NCI-H1105 (cell line): ENCODE measurements around the gene STK24.

Source experiments
- DNase-seq: peaks from one replicate; lab custom pipeline; 2025; lab: John Stamatoyannopoulos, UW

STK24 gene

DNA sequence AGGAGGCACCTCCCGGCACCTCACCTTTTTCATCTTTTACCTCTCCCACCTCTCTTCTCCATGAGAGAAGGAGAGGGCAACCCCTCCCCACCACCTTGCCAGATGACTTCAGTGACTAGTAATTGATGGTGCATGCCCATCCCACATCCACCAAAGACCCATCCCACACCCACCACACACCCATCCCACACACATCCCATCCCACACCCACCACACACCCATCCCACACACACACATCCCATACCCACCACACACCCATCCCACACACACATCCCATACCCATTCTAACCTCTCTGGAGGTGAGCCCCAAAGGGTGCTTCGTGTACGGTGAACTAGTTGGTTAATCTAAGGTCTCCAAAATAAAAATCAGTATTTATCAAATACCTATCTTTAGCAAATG is 44.7 kb downstream of the STK24 start:
- DNase-seq, result no peak

DNA sequence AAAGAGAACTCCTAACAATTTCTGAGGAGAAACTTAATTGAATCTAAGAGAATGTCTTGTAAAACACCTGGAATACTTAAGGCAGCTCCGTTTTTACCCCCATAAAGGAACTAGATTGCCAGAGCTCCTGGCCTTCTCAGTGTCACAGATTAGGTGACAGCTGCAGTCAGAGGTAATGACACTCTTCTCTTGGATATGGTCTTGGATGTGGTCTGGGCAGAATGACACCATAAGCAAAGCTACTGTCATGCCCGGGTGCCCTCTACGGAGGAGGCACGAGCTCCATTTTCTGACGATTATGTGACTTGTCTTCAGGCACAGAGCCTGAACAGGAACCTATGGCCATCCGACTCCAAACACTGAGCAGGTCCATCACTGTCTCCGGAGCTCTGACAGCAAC is 46.7 kb downstream of the STK24 start:
- DNase-seq, result no peak

DNA sequence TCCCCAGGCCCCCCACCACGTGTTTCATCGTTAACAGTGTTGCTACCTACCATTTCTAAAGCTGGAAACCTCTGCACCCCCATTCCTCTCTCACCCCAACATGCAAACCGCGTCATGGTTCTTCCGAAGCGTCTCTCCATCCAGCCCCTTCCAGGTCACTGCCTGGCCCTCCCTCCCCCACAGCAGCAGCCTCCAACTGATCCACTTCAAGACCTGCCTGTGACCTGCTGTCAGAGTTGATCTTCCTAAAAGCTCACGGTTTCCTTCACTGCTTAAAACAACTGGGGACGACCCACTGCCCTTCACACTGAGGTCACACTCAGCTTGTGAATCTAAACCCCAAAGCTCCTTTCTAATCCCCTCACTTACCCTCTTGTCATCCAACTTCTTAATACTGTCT is 47.7 kb downstream of the STK24 start:
- no peak for DNase-seq

DNA sequence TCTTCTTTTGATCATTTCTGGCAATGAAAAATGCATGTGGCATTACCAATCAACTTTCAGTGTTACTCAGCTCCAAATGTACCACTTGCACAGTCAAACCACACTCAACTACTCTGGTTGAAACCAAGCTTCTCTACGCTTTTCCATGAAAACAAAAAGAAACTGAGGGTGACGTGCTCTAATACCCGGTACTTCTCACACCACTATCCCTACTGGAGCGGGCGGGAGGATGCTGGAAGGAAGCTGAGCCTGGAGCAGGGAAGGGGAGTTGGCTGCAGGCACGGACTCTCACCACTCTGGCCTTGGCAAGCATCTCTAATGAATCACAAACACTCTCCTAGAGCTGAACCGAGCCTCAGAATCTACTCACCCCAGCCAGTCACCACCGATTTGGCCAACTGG is 48.2 kb downstream of the STK24 start:
- no peak for DNase-seq

DNA sequence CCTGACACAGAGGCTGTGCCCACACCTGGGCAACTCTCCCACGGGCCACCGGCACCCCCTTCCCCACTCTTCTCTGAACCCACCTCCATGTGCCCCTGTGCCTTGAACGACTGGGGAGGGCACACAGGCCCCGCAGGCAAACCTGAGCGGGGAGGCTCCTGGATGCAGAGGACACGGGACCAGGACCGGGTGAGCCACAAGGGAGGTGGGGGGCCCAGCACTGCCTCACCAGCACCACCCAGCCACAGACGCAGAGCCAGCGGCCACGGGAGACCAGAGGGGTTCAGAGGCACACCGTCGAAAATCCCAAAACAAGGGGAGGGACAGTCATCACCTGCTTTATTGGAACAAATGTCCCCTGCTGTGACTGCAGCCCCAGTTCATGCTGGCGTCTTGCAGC is 49.4 kb downstream of the STK24 start:
- DNase-seq, result no peak

DNA sequence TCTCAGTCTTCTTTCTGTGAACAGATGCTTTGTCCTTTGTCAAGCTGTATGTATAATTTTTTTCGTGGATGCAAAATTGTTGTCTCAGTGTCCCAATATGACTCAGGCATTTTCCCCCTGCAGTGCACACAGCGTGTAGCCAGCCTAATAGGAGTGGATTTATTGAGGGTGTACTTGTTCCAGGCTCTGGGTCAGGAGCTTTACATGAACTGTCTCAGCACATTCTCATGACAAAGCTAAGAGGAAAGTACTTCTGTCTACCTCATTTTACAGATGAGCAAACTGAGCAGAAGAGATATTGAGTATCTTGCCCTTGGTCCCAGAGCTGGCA is 50.8 kb downstream of the STK24 start:
- DNase-seq, result no peak

DNA sequence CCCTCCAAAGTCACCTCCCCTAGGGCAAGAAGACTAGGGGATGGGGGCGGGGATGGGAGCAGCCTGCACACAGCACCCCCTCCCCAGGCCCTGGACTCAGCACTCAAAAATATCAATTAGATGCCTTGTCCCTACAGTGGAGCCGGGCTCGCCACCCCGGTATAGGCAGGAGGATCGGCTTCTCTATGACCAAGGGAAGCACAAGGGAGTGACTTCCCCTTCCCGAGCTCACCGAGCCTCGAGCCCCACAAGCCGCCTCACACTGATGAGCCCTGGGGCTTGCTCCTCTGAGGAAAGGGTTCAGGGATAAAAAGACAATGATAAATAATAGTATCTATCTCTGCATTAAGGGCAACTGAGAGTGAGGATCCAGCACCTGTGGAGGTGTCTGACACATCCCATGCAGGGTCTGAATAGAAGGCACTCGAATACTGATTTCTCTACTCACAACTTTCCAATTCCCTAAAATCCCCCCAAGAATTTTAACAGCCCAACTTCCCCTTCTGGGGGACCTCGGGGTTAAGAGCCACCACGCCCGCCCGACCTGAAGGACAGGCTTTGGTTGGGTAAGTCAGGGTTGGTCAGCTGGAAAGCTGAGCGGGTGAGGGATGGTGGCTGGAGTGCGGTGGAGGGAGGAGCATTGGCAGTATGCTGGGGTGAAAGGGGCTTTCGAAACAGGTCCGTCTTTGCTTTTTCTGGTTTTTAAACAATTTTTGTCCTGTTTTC is 51.3 kb downstream of the STK24 start:
- DNase-seq, result no peak

DNA sequence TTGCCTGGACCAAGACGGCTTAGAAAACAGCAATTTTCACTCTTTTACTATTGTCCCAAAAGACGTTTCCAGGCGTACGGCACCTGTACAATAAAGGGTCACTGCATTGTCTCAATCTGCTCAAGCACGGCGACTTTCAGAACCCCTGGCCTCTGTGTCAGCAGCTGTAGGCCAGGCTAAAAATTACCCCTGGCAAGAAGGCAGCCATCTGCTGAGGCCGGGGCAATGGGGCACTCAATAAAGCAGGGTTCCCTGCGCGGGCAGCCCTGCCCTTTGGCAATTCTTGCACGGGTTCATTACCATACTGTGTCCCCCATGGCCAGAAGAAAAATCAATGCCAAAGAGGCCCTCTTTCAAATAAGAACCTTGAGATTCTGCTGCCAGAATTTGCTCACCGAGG is 52.1 kb downstream of the STK24 start:
- no peak for DNase-seq

DNA sequence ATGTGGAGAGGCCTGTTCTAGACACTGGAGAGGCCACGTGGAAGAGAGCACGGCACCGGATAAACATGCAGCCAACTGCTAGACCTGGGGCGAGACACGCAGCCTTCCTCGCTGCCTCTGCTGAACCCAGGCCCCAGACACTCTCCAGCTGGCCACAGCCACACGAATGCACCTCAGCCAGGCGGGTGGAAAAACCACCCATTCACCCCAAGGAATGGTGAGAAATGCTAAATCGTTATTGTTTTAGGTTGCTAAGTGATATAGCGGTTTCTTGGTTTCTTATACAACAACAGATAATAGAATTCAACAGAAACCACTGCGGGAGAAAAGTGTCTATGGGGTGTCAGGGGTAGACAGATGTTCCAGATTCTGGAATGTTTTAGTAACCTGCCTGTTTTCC is 52.5 kb downstream of the STK24 start:
- no peak for DNase-seq

DNA sequence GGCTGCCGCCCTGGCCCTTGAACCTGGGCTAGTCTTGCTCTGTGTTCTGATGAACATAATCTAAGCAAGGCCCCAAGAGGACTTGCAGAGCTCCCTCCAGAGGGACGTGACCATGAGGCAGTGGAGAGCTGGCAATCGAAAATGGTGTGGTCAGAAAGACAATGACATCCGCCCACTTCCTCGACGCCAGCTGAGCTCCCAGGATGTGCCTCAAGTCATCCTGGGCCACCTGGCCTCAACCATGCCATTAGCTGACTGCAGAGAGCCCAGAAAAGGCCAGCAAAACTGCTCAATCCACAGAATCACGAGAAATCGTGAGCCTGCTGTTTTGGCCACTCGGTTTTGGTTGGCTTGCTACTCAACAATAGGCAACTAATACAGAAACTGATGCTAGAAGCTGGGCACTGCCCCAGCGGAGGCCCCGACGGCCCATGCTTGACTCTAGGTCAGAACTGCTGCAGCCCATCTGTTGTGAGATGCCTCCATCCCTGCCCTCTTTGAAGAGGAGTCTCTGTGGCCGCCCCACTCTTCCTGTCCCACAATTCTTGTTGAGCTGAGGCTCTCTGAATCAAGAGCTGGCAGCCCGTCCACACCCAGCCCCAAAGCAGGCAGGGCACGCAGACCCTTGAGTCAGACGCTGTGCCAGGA is 53.3 kb downstream of the STK24 start:
- no peak for DNase-seq

DNA sequence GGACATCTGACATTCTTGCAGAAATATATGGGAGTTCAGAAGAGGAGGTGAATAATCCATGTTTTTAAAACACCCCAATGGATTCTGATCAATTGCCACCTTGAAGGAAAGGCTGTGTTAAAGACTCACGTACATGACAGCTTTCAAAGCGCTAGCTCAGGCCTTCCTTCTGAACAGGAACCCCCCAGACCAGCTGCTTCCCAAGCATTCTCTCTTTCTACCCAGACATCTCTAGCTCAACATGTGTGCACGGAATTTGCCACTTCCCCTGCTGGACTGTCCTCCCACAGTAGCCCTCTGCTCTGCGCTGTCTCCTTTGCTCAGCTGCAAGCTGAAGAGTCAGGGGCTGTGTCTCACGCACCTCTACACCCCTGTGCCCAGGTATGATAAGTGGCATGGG is 54.5 kb downstream of the STK24 start:
- no peak for DNase-seq

DNA sequence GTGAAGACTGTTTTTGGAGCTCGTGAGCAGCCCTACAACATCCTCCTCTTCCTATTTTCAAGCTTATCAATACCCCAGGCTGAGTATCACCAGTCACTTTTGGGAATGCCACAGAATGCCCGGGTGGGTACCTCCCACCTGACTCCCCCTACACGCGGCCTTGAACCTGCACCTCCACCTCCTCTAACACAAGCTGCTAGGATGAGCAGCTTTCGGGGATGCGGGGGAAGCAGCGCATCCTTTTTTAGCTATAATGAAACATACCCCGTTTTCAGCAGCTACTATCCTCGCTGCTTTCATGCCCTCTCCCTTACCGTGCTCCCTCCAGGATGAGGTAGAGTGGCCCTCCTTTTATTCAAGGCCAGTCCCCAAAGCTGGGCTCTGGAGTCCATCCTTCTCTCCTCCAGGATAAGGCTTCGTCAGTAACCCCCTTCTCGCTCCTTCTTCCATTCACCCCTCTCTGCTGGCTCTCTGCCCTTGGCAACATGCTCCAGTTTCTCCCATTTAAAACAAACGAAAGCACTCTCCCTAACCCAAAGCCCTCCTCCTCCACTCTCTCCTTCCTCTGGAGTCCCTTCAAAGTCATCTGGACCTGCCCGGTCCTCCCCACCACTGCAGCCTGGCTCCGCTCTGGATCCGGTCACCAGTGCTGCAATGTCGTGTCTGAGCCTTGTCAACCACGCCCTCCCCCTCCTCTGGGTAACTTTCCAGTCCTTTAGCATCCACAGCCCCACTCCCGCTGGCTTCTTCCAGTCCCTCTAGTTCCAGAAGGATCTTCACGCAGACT is 55.3 kb downstream of the STK24 start:
- DNase-seq, result no peak

DNA sequence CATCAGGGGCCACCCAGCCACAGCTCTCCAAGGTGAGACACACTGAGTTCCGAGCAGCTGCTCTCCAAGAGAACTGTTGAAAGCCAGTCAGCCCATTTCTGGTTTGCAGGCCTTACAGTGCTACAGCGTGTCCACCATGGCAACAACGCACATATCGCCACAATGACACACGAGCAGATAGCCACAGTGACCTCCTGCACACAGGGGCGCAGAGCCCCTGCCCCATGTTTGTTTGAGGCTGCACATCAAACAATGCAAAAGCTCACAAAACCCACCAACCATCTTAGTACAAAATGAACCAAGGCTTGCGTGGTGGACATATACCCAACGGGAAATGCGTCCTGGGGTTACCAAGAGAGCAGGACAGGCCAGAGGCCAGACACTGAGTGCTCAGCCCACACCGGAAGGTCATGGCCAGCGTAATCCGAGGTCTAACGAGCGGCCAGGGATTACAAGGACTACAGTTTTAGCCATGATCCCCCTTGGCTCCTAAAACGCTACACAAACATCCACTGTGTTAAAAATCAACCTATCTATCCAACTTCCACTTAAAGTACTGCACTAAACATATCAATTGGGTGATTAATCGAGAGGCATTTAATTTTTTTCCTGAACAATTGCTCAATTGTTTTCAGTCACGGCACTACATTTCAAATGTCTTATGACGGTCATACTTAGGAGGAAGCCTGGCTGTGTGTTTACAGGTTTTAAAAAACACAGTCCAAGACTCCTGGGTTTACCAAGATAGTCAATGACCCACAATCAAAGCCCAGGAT is 56.0 kb downstream of the STK24 start:
- no peak for DNase-seq

DNA sequence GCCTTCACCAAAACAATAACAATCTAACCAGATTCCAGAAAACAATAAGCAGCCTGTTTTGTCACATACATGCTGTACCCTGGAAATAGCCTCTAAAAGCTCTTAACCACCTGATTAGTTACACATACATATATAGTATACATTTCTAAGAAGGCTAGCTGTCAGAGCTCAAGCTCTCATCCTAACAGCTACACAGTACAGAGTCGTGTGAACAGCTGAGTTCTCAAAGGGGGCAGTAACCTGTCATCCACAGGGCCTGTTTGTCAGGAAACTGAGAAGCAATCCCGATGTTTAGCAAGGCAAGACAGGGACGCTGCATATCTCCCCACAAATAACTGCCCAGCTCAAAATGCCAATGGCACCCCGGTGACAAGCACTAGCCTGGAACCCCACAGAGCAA is 56.9 kb downstream of the STK24 start:
- DNase-seq, result no peak

DNA sequence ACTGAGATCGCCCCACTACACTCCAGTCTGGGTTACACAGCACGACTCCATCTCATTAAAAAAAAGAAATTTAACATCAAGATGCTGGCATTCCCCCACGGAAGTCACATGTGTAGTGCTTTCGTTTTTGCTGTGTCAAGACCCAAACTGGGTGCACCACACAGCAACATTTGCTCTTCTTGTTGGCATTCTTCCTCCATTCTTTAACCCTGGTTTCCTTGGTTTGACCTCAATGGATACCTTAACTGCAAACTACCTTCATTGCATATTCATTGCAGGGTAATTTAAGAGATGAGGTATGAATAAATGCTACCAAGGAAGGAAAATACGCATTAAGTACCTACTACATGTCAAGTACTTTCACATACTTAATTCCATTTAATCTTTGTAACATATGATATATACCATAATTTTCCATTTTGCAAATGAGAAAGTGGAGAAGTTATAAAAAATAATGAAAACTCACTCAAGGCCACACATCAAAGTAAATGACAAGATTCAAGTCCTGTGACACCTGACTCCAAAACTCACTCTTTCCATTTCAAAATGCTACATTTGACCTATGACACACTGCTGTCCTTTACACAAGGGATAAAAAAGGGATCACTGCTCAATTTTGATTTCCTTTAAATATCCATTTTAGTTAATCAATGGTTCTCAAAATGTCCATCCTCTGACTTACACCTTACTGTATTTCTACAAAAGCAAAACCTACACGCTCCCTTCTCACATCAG is 59.2 kb downstream of the STK24 start:
- no peak for DNase-seq

DNA sequence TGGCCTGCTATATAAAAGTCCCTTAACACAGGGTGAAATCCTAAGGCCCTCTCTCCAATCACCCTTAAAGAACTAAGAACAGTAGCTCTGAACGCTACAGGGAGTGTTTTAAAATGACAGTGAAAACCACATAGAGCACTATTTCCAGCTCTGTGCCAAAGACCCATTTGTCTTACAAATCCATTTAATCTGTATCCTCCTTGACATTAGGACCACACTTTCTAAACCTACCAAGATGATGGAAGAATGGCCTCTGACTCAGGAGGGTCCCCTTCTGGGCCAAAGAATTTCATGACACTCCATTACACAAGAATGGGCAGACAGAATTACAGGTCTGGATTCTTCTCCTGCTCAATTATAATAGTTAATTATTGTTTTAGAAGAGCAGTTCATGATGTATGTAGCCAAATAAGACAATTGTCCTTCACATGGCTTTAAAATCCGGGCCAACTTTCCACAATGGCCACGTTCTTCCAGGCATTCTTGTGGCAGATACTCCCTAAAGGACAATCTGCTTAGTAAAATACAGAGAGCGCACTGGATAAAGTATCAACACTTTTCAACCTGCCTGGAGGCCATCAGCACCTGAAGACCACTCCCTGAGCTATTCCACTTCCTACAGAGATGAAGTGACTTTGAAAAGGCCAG is 61.0 kb downstream of the STK24 start:
- DNase-seq, result no peak

DNA sequence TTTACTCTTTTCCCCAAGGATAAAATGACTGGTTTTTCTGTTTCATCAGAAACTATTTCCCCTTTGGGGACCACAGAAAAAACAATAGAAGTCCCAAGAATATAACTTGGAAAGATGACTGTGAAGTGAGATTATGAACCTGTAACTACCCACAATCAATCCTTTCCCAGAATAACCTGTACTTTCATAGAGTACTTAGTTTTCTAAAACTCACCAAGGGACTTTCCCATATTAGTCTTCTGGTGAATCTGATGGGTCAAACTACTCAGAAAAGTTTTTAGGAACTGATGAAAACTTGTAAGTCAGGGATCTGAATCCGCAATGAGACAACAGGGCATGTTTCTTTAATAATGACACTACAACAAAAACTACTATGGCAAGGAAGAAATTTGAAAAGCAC is 62.6 kb downstream of the STK24 start:
- no peak for DNase-seq

DNA sequence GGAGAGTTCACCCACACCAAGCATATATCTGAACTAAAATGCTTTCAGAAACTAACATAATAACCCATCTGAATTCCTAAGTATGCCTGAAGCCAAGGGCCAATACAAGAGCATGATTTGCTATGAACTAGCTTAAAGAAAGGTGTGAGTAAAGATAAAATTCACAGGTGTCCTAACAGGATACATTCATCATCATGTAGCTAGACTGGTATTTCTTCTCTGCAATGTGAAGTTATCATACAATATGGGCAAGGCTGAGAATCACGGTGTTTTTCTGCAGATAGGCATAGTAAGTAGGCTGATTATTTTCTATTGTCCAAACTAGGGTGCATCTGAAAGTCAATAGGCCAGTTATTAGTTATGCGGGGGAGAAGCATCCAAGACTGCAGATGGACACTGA is 63.1 kb downstream of the STK24 start:
- DNase-seq, result no peak

DNA sequence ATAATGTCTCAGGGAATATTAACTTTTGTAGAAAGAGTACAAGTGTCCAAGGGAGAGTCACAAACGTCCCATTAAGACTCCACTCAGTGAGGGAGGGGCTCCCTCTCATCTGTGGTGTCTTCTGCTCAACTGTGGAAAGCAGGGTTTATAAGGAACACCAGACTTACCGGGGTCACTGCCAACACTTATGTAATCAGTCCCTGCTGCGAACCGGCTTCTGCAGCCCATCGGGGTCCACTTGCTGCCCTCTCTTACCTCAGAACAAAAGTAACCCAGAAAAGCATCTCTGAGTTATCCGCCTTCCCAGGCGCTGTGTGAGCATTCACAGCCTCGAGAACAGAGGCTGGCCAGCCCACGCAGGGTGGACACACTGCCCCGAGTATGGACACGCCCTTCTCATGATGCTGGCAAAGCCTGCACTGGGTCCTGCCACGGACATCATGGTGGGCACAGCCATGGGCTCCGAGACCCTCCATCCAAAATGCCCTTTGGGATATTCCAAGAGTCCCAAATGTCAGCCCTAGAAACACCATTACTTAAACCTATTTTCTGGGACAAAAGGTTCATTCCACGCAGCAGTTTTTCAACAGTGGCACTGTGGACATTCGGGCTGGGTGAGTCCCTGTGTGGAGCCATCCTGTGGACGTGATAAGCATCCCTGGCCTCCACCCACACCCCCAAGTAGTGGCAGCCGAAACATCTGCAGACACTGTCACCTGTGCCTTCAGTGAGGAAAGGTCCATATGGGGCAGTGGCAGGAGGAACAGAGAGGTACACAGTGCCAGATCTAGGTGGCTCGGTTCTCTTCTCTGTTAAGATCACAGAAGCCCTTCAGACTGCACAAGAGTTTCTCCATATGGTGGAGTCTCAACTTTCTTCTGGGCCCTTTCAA is 63.9 kb downstream of the STK24 start:
- no peak for DNase-seq

DNA sequence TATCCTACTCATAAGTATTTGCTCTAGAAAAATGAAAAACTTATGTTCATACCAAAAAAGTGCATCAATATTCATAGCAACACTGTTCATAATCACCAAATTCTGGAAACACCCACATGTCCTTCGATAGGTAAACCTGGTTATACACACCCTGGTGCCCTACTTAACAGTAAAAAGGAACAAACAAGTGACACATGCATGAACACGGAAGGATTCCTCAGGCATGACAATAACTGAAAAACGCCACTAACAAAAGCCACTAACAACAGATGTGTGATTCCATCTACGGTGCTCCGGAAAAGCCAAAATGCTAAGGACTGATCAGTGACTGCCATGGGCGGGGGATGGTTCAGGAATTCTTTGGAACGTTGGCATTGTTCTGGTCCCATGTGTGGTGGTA is 65.5 kb downstream of the STK24 start:
- DNase-seq, result no peak

DNA sequence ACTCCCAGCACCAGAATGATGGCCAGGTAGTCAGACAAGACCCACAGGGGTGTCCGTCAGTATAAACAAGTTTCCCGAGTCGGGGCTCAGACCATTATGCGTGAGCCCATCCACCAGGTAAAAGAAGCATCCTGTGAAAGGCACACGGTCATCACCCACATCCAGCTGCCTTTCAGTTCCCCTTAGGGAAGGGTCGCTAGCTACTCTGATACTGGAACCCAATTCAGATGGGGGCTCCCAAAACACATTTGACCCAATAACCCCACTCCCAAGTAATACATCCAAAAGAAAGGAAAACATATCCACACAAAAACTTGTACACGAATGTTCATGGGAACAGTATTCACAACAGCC is 66.8 kb downstream of the STK24 start:
- DNase-seq, result no peak
